HL-60 (cell line): ENCODE data around the gene SMTNL2.
"Not testable (repeated sequence)": the region's sequence is repeated elsewhere in the genome, so short reads cannot be mapped to it uniquely, and the experiment has no call there.

Source experiments
- DNase-seq, 2 experiments: peaks; one replicate each; pipeline ENCODE4 v3.0.0-alpha.2; 2010 to 2020; ENCODE audit warnings: low read depth in 1 of 2, low spot score in 1 of 2
- H3K27ac ChIP-seq: fragments of 250-450 bp; sonication (Bioruptor Pico); replicated peaks from 2 replicates; pipeline ENCODE4 v1.5.1; 2020; ENCODE audit warnings: mild to moderate bottlenecking, moderate library complexity
- H3K27me3 ChIP-seq: fragments of 250-450 bp; sonication (Bioruptor Pico); 2 replicates; pipeline ENCODE4 v1.5.1; 2021; ENCODE audit warnings: mild to moderate bottlenecking, moderate library complexity; ENCODE audit not compliant: insufficient read depth, poor library complexity, severe bottlenecking
- H3K4me3 ChIP-seq: replicated peaks from 2 replicates; pipeline ENCODE4 v1.5.1; 2011; ENCODE audit warnings: mild to moderate bottlenecking, control low read depth, low read length; ENCODE audit not compliant: insufficient read depth
- CTCF ChIP-seq: IDR thresholded peaks from one replicate; pipeline ENCODE4 v1.5.1; 2011; ENCODE audit warnings: low read length, control low read depth, inconsistent platforms; ENCODE audit not compliant: insufficient read depth
- GABPA ChIP-seq: IDR thresholded peaks from 2 replicates; pipeline ENCODE4 v1.6.1; 2012; ENCODE audit warnings: low read depth
- POLR2AphosphoS5 ChIP-seq: IDR thresholded peaks from 2 replicates; pipeline ENCODE4 v1.6.1; 2012; ENCODE audit warnings: low read depth
- REST ChIP-seq: IDR thresholded peaks from 2 replicates; pipeline ENCODE4 v1.6.1; 2012; ENCODE audit warnings: low read depth; ENCODE audit not compliant: insufficient replicate concordance
- SPI1 ChIP-seq: IDR thresholded peaks from 2 replicates; pipeline ENCODE4 v1.6.1; 2012; ENCODE audit warnings: low read depth, mild to moderate bottlenecking, borderline replicate concordance

SMTNL2 gene

GRCh38 chr17:4639301-4640059 is 55.2 kb downstream of the SMTNL2 start:
- H3K27me3 ChIP-seq, H3K4me3 ChIP-seq, H3K27ac ChIP-seq: not testable (repeated sequence)
- peak in 1 of 2 experiments; percentile 50 for DNase-seq

GRCh38 chr17:4640569-4641188 is 56.4 kb downstream of the SMTNL2 start:
- not testable (repeated sequence) for DNase-seq, H3K4me3 ChIP-seq, H3K27me3 ChIP-seq, H3K27ac ChIP-seq

- Histone ChIP-seq H3K4me3 (no peak within 1 kb of the TSS), H3K27me3 (peaks cover 7% of the 10 kb centered on the region), H3K27ac (no peak within 1 kb of the TSS)
- DNase-seq, result no peak
- TF ChIP-seq SPI1, result no peak
- TF ChIP-seq POLR2AphosphoS5, result no peak
- TF ChIP-seq REST, result no peak
- TF ChIP-seq CTCF, result no peak
- no peak for TF ChIP-seq GABPA
Measured at GRCh38 chr17:4641297-4642195, 57.2 kb downstream of the SMTNL2 start, which contains the start of gene ALOX15. TSS of gene ALOX15 (minus strand) at chr17:4641678. CDS start at chr17:4641651, 27 bp downstream.

- H3K27me3 ChIP-seq, result peaks cover 7% of the 10 kb centered on the region
- DNase-seq, result no peak
- no peak overlapping the region for H3K4me3 ChIP-seq
- no peak overlapping the region for H3K27ac ChIP-seq
- TF ChIP-seq CTCF (no peak), SPI1 (no peak), POLR2AphosphoS5 (no peak), REST (no peak), GABPA (no peak)
Measured at GRCh38 chr17:4642286-4642685, 58.0 kb downstream of the SMTNL2 start.
